ENCODE results near the gene CDX1.
A peak's percentile ranks its signal among the peaks of the same experiment; 100 is the strongest.

Gene CDX1

GRCh38 chr5:150146862-150147601, 19.5 kb upstream of the CDX1 start:
- no peak for DNase-seq

DNA sequence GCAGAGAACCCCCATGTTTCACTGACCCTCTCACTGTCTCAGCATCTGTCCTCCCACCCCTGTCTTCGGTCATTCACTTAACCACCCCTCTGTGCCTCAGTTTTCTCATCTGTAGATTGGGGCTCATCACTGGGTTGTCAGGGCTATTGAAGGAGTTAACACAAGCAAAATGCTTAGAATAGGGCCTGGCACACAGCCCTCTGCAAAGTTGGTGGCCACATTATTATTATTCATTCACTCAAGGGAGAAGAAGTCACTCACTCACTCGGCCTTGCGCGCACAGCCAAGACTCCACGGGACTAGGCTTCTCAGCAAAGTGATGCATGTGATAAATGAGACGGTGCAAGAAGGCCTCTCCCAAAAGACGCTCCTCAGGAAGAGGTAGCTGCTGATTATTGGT, 18.9 kb upstream of the CDX1 start:
- no peak for DNase-seq

- DNase-seq, result no peak
These were observed 18.3 kb upstream of the CDX1 start for GRCh38 chr5:150148117-150148927.

- no peak for DNase-seq
These were observed 17.0 kb upstream of the CDX1 start for GRCh38 chr5:150149618-150150017.

DNA sequence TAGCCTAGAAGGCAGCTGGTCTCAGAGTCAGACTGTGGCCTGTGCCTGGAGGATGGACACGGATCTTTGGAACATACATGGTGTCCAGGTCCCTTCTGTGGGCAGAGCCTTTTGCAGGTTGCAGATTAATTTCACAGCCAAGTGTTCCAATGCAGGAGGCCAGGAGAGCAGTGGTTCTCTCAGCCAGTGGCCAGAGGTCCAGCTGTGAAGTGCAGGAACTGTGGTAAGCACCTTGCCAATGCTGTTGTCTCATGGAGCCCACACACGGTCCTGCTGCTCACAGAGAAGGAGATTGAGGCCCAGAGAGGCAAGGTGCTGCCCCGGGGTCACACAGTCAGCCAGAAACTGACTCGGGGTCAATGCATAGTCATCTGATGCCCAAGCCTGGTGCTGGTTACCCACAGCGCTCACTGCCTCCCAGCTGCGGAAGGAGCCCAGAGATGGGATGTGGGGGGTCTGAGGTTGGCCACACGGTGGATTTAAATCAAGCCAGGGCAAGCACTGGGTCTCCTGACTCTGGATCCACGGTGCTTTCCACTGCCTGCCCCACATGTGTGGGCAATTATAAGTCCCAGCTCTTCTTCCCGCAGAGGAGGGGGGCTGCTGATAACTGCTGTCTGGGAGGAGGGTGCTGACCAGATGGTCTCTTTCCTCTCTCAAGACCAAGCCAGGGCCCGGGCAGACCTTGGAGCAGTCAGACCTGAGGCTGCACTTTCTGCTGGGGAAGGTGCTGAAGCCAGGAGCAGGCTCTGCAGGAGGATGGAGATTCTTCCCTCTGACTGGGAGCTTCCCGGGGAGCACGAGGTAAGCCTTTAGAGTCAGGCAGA, 13.7 kb upstream of the CDX1 start:
- no peak for DNase-seq

GRCh38 chr5:150153483-150153882, 13.1 kb upstream of the CDX1 start:
- no peak for DNase-seq

- no peak for DNase-seq
These were observed 12.5 kb upstream of the CDX1 start for GRCh38 chr5:150153957-150154617.

- DNase-seq, result no peak
These were observed 11.9 kb upstream of the CDX1 start for GRCh38 chr5:150154618-150155128.

DNA sequence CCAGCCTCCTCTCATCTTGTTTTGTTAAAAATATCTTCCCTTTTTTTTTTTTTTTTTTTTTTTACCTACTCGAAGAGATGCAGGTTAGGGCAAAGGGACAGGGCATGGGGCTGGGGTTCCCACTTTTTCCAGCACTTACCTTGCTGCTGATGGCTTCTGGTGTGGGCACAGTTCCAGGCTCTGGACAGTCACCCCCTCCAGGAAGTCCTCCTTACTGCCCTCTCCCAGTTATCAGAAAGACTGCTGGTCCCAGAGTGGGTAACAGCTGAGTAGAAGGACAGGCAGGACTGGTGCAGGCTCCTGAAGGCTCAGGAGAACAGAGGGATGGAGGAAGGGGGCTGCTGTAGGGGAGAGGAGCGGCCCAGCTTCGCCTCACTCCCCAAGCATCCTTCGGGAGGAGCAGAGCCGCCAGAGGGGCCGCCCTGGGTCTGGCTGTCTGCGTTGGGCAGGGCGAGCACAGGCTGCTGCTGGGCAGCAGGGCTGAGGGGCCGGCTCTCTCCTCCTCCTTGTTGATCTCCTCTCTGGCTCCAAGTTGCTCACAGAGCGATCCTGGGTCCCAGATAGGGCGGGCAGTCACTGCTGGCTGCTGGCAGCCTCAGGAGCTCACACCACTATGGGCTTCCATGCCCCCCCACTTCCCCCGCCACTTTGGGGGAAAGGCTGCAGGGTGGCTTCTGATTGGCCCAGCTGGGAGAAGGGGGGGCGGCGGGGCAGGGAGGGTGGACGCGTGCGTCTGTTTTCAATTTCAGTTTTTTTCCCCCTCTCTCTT, 11.1 kb upstream of the CDX1 start, which contains the start of gene PDGFRB:
Gene PDGFRB (minus strand): TSS at position 588 of the 769 bp plus-strand sequence. CDS start 18,798 bp downstream, outside the sequence.
- DNase-seq, result peak; percentile 66

DNA sequence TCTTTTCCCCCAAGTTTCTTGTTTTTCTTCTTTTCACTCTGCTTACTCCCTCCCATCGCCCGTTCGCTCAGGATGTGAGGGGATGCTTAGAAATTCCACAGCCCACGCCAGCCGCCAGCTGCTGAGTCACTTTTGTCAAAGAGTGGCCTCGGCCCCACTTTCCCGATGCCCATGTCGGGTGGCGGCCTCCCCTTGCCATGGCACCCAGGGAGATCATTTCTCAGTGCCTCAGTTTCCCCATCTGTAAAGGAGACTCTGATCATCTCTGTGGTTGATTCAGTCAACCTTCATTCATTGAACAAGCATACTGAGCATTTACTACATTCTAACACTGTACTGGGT, 10.6 kb upstream of the CDX1 start:
- DNase-seq, result no peak

- no peak for DNase-seq
These were observed 10.0 kb upstream of the CDX1 start for GRCh38 chr5:150156540-150156939.

- no peak for DNase-seq
These were observed 9.4 kb upstream of the CDX1 start for GRCh38 chr5:150157168-150157567.

GRCh38 chr5:150158170-150158949, 8.2 kb upstream of the CDX1 start:
- DNase-seq, result no peak

- DNase-seq, result no peak
These were observed 7.5 kb upstream of the CDX1 start for GRCh38 chr5:150159031-150159430.

DNA sequence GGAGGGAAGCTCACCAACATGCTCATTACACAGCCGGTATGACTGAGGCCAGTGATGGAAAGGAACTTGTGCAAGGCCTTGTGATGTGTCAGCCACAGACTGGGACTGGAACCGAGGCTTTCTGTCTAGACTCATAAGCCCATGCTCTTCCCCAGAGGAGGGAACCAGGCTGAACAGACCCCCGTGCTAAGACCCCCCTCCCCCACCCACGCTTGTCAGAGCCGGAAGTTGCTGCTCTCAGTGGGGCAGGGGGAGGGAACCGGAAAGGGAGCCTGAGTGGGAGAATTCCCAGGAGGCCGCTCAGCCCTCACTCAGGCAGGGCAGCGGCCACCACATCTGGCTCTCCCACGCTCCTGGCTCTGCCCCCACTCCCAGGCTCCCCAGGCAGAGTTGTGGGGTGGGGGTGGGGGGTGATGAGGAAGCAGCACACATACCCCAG, 6.8 kb upstream of the CDX1 start:
- no peak for DNase-seq

DNA sequence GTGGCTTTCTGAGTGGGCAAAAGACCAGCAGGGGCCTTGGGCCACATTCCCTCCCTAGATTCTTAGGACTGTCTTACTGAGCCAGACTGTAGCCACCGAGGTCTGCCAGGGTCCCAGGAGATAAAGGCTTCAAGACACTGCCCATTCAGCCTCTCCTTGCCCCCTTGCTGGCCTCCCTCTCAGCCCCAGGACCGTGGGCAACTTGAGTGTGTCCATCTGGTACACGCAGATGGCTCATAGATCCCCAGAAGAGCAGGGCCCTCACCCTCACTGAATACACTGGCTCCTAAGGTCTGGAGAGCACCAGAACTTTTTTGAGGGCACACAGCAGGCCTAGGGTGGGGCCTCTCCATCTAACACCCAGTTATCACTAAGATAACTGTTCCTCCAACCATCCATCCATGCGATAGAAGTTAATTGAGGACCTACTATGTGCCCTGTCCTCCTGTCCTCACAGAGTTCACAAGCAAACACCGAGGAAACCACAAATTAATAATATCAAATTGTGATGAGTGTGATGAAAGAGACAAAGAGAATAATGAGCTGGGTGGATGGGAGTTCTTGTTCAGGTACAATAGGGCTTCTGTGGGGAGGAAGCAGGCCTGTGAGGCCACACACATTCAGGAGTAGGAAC, 6.0 kb upstream of the CDX1 start:
- no peak for DNase-seq

- DNase-seq, result peak; percentile 33
These were observed 5.1 kb upstream of the CDX1 start for GRCh38 chr5:150161242-150162141.

GRCh38 chr5:150162142-150162513, 4.5 kb upstream of the CDX1 start:
- no peak for DNase-seq

GRCh38 chr5:150163035-150163434, 3.5 kb upstream of the CDX1 start:
- DNase-seq, result no peak

Data from NCI-H2227 treated with DMSO at 0.1 percent for 48 hours (cell line).